Glutamatergic neuron (in vitro differentiated cells): ENCODE data around the gene AGBL3. TPM values are rescaled to one million over a fixed set of nuclear protein-coding genes. Genes with fewer than 3 reads are reported as not detected.
"Not testable (repeated sequence)": the region's sequence is repeated elsewhere in the genome, so short reads cannot be mapped to it uniquely, and the experiment has no call there.

Experiments used
- DNase-seq: peaks from one replicate; pipeline ENCODE4 v3.0.0; 2022
- H3K27ac Mint-ChIP-seq: one replicate; pipeline ENCODE4 v1.8.0; 2020; ENCODE audit warnings: mild to moderate bottlenecking, mixed read lengths, inconsistent platforms; ENCODE audit not compliant: unreplicated experiment
- H3K27me3 Mint-ChIP-seq: one replicate; pipeline ENCODE4 v1.8.0; 2020; ENCODE audit warnings: mild to moderate bottlenecking, moderate library complexity, mixed read lengths, inconsistent platforms; ENCODE audit not compliant: unreplicated experiment
- H3K36me3 Mint-ChIP-seq: one replicate; pipeline ENCODE4 v1.8.0; 2020; ENCODE audit warnings: mild to moderate bottlenecking, mixed read lengths, inconsistent platforms; ENCODE audit not compliant: unreplicated experiment
- H3K4me1 Mint-ChIP-seq: one replicate; pipeline ENCODE4 v1.8.0; 2020; ENCODE audit warnings: mild to moderate bottlenecking, low read depth, mixed read lengths, inconsistent platforms; ENCODE audit not compliant: unreplicated experiment
- H3K4me3 Mint-ChIP-seq: one replicate; pipeline ENCODE4 v1.8.0; 2020; ENCODE audit warnings: mild to moderate bottlenecking, mixed read lengths, inconsistent platforms; ENCODE audit not compliant: unreplicated experiment
- H3K9me3 Mint-ChIP-seq: one replicate; pipeline ENCODE4 v1.8.0; 2020; ENCODE audit warnings: mild to moderate bottlenecking, moderate library complexity, mixed read lengths, inconsistent platforms; ENCODE audit not compliant: unreplicated experiment
- total RNA-seq: library from RNA; stranded (reverse); fragmentation: NEBNext Ultra II Directional; extraction: Animal tissue kit (Norgen Biotek cat#: 25700); gene quantifications from one replicate; pipeline ENCODE4 v1.2.1, GENCODE V29; 2021; ENCODE audit not compliant: unreplicated experiment
- TF ChIP-seq, protein P1 (sequence below): fragments of 200-600 bp; sonication (generic); IDR thresholded peaks from one replicate; pipeline ENCODE4 v1.5.0; 2021; ENCODE audit not compliant: partially characterized antibody, unreplicated experiment

AGBL3 gene
- total RNA-seq, 1 donor from 2014 or later = 2.3 TPM

GRCh38 chr7:135170274-135170997 lies 184.1 kb downstream of the AGBL3 start, which contains the start of gene CYREN:
Gene CYREN, minus strand, starts transcription at chr7:135170707. Its CDS starts 1,785 bp downstream, at chr7:135168922.
- TF ChIP-seq, protein P1, sequence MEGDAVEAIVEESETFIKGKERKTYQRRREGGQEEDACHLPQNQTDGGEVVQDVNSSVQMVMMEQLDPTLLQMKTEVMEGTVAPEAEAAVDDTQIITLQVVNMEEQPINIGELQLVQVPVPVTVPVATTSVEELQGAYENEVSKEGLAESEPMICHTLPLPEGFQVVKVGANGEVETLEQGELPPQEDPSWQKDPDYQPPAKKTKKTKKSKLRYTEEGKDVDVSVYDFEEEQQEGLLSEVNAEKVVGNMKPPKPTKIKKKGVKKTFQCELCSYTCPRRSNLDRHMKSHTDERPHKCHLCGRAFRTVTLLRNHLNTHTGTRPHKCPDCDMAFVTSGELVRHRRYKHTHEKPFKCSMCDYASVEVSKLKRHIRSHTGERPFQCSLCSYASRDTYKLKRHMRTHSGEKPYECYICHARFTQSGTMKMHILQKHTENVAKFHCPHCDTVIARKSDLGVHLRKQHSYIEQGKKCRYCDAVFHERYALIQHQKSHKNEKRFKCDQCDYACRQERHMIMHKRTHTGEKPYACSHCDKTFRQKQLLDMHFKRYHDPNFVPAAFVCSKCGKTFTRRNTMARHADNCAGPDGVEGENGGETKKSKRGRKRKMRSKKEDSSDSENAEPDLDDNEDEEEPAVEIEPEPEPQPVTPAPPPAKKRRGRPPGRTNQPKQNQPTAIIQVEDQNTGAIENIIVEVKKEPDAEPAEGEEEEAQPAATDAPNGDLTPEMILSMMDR = peak; percentile 27
- Mint-ChIP-seq H3K4me1 (peaks cover 9% of the 10 kb centered on the region), H3K36me3 (no peaks in the 10 kb centered on the region)

DNA sequence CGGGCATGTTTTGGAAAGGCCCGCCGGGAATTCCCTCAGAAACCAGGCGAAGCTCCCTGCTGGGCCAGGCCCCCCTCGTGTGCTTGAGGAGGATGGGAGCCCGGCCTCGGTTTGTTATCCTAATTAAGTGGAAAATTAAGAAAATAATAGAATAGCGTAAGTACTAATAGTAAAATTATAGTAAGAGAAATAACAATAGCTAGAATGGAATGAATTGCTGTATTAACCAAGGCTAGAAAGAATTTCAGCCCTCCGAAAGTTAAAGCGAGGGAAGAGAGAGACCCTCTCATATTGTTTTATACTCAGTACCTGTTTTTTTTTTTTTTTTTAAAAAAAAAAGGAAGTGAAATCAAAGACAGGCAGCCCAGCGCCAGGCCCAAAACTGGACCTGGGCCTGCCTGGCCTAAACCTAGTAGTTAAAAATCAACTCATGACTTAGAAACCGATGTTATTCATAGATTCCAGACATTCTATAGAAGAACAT lies 184.7 kb downstream of the AGBL3 start:
- not testable (repeated sequence) for DNase-seq, H3K4me1 Mint-ChIP-seq, H3K27me3 Mint-ChIP-seq, H3K9me3 Mint-ChIP-seq, H3K36me3 Mint-ChIP-seq
- Mint-ChIP-seq H3K27ac (peak overlapping the region; percentile 48), H3K4me3 (peak overlapping the region; percentile 84)

More at GRCh38 chr7:135170274-135170997, 184.1 kb downstream of the AGBL3 start, which contains the start of gene CYREN:
- peak; percentile 93 for DNase-seq
- H3K4me3 Mint-ChIP-seq = peak within 1 kb of the TSS; percentile 93
- H3K27me3 Mint-ChIP-seq = peaks cover 1% of the 10 kb centered on the region
- H3K9me3 Mint-ChIP-seq = peaks cover 8% of the 10 kb centered on the region
- H3K27ac Mint-ChIP-seq = peak within 1 kb of the TSS; percentile 73

- not testable (repeated sequence) for H3K9me3 Mint-ChIP-seq, H3K27me3 Mint-ChIP-seq, DNase-seq, H3K36me3 Mint-ChIP-seq, H3K4me1 Mint-ChIP-seq
- Mint-ChIP-seq H3K4me3 (peak overlapping the region; percentile 80), H3K27ac (peak overlapping the region; percentile 68)
Observed at GRCh38 chr7:135171581-135172291, 185.4 kb downstream of the AGBL3 start.

DNA sequence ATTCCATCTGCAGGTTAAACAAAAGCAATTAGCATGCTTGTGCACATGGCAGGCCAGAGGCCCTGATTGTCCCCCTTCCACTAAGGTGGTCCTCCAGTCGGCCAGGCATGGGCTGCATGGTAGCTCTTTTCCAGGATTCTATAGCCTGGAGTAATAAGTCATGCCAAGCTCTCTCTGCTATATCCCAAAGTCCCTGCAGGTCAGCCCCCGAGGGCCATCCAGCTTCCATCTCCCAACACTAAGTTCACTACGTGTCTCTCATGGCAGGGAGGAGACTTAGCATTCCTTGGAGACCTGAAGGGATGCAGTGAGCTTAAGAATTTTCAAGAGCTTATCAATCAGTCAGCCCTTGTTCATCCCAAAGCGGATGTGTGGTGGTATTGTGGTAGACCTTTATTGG lies 187.6 kb downstream of the AGBL3 start:
- H3K4me1 Mint-ChIP-seq, H3K36me3 Mint-ChIP-seq, H3K4me3 Mint-ChIP-seq, H3K27me3 Mint-ChIP-seq, H3K27ac Mint-ChIP-seq, DNase-seq: not testable (repeated sequence)
- H3K9me3 Mint-ChIP-seq = peaks cover 11% of the 10 kb centered on the region

DNA sequence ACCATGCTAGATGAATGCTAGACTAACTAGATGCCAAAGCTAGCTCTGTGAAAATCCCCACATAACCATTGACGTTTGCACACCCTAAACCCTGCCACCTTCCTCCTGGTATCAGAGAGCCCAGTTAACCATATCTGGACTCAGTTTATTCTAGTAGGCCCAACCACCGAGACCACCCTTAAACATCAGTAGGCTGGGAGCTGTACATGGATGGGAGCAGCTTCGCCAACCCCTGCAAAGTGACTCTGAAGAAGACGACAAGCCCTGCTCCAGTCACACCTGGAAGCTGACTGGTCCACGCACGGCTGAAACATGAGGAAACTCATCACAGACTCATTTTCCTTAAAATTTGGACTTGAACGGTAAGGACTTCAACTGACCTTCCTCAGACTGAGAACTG lies 188.6 kb downstream of the AGBL3 start:
- Mint-ChIP-seq H3K9me3 (peaks cover 6% of the 10 kb centered on the region), H3K4me1 (peaks cover 1% of the 10 kb centered on the region), H3K36me3 (peaks cover 5% of the 10 kb centered on the region), H3K27ac (no peak overlapping the region), H3K4me3 (no peak overlapping the region), H3K27me3 (no peaks in the 10 kb centered on the region)
- DNase-seq = no peak
- TF ChIP-seq, protein P1 = no peak

GRCh38 chr7:135175931-135176330 lies 189.6 kb downstream of the AGBL3 start:
- H3K27me3 Mint-ChIP-seq = no peaks in the 10 kb centered on the region
- H3K27ac Mint-ChIP-seq = no peak overlapping the region
- TF ChIP-seq, protein P1 = no peak
- DNase-seq = no peak
- peaks cover 1% of the 10 kb centered on the region for H3K4me1 Mint-ChIP-seq
- peaks cover 6% of the 10 kb centered on the region for H3K9me3 Mint-ChIP-seq
- H3K36me3 Mint-ChIP-seq = peaks cover 5% of the 10 kb centered on the region
- no peak overlapping the region for H3K4me3 Mint-ChIP-seq
